Thyroid gland (tissue), 4 donors: ENCODE measurements around the gene RAB40C. TPM values are rescaled to one million over a fixed set of nuclear protein-coding genes. Genes with fewer than 3 reads are reported as not detected.

Source experiments
- DNase-seq, 2 donors: peaks; one replicate each; pipeline ENCODE4 v3.0.0-alpha.2; 2019
- H3K27ac ChIP-seq, 3 donors: fragments of 200-600 bp; sonication (generic); 1 replicate in 2 of 3; 2 replicates in 1 of 3; pipeline ENCODE4 v1.5.1; 2016 to 2019; ENCODE audit warnings: mild to moderate bottlenecking in 1 of 3, moderate library complexity in 1 of 3
- H3K27me3 ChIP-seq: fragments of 200-600 bp; sonication (generic); one replicate; pipeline ENCODE4 v1.5.1; 2019
- H3K36me3 ChIP-seq, 2 donors: fragments of 200-600 bp; sonication (generic); one replicate each; pipeline ENCODE4 v1.5.1; 2016 to 2019
- H3K4me1 ChIP-seq, 2 donors: fragments of 200-600 bp; sonication (generic); one replicate each; pipeline ENCODE4 v1.5.1; 2017 to 2019
- H3K4me3 ChIP-seq, 3 donors: fragments of 200-600 bp; sonication (generic); replicated peaks in 1 of 3; 1 replicate in 2 of 3; 2 replicates in 1 of 3; pipeline ENCODE4 v1.5.1; 2016; ENCODE audit warnings: mild to moderate bottlenecking in 1 of 3
- H3K9me3 ChIP-seq: fragments of 200-600 bp; sonication (generic); one replicate; pipeline ENCODE4 v1.5.1; 2017
- POLR2A ChIP-seq, 2 donors: fragments of 450-650 bp; IDR thresholded peaks; one replicate each; pipeline ENCODE4 v1.6.1; 2017; ENCODE audit warnings: antibody characterized with exemption in 2 of 2, mild to moderate bottlenecking in 2 of 2, moderate library complexity in 1 of 2
- WGBS, 2 donors: methylation state at CpG; one replicate each; pipeline ENCODE4 v1.1.5; 2017; 5-methylcytosine and 5-hydroxymethylcytosine counted together
- intact Hi-C: fragments of 100-400 bp; cut with DNase I; formaldehyde crosslinking; loops from one replicate; pipeline ENCODE4 v1.15.1; 2023
- total RNA-seq, 4 donors: library from RNA; depleted of rRNA; stranded (reverse); fragments of >200 nt; gene quantifications; one replicate each; pipeline ENCODE4 v1.2.3, GENCODE V29; 2016
- TF ChIP-seq, protein P1 (sequence below), 6 experiments: fragments of 200-600 bp in 3 of 6; fragments of 450-650 bp in 3 of 6; sonication (generic) in 3 of 6; IDR thresholded peaks; one replicate each; pipeline ENCODE4 v1.5.1; 2016 to 2019; ENCODE audit warnings: antibody characterized with exemption in 6 of 6, mild to moderate bottlenecking in 2 of 6, inconsistent platforms in 1 of 6, moderate library complexity in 1 of 6

The RAB40C gene
- total RNA-seq, 4 donors from 2014 or later, result 17.7 to 24.4 (median 18.4) TPM

DNA sequence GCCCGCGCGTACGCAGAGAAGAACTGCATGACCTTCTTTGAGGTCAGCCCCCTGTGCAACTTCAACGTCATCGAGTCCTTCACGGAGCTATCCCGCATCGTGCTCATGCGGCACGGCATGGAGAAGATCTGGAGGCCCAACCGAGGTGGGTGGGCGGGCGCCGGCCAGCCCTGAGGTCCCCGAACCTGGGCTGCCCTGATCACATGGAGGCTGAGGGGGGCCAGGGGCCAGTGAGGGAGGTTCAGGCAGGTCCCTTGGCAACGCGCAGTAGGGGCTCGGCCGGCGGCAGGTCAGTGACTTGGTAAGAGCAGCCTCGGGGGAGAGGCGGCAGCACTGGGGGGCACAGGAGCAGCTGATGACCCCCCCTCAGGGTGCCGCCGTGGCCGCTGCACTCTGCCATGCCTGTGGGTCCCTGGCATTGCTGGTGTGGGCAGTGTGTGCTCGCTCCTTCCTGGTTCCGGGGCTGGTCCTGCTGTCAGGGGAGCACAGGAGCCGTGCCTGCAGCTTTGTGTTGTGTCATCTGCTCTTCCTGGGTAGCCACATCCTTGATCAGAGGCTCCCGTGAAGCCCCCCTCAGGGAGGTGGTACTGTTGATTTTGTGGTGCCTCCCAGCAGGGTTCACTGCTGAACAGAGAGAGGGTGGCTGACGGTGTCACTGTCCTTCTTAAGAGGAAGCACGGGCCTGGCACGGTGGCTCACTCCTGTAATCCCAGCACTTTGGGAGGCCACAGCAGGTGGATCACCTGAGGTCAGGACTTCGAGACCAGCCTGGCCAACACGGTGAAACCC is 36.3 kb downstream of the RAB40C start:
- Histone ChIP-seq H3K27me3 (no peaks in the 10 kb centered on the region), H3K36me3 (peaks cover 5 to 7% of the 10 kb centered on the region in 2 donors), H3K4me3 (no peak overlapping the region), H3K27ac (no peak overlapping the region), H3K4me1 (peaks cover 5 to 19% of the 10 kb centered on the region in 2 donors), H3K9me3 (no peaks in the 10 kb centered on the region)
- WGBS, 2 donors, result 93 to 96% methylated on average over 22 to 26 of the region's 35 CpGs
- TF ChIP-seq POLR2A (IDR thresholded peaks at IDR 0.05), result no peak
- TF ChIP-seq, protein P1, sequence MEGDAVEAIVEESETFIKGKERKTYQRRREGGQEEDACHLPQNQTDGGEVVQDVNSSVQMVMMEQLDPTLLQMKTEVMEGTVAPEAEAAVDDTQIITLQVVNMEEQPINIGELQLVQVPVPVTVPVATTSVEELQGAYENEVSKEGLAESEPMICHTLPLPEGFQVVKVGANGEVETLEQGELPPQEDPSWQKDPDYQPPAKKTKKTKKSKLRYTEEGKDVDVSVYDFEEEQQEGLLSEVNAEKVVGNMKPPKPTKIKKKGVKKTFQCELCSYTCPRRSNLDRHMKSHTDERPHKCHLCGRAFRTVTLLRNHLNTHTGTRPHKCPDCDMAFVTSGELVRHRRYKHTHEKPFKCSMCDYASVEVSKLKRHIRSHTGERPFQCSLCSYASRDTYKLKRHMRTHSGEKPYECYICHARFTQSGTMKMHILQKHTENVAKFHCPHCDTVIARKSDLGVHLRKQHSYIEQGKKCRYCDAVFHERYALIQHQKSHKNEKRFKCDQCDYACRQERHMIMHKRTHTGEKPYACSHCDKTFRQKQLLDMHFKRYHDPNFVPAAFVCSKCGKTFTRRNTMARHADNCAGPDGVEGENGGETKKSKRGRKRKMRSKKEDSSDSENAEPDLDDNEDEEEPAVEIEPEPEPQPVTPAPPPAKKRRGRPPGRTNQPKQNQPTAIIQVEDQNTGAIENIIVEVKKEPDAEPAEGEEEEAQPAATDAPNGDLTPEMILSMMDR (IDR thresholded peaks at IDR 0.05), result no peak
- intact Hi-C loops, result no loop called here
- DNase-seq, result no peak

GRCh38 chr16:626787-627453 is 37.1 kb downstream of the RAB40C start:
- intact Hi-C loops, result no loop called here
- TF ChIP-seq POLR2A (IDR thresholded peaks at IDR 0.05), result no peak
- TF ChIP-seq, protein P1 (IDR thresholded peaks at IDR 0.05), result no peak
- H3K27me3 ChIP-seq, result no peaks in the 10 kb centered on the region
- H3K4me1 ChIP-seq, result peaks cover 7 to 16% of the 10 kb centered on the region in 2 donors
- peaks cover 5 to 7% of the 10 kb centered on the region in 2 donors for H3K36me3 ChIP-seq
- 92 to 94% methylated on average over 22 to 25 of the region's 29 CpGs for WGBS, 2 donors
- H3K9me3 ChIP-seq, result no peaks in the 10 kb centered on the region
- no peak for DNase-seq
- H3K4me3 ChIP-seq, result no peak overlapping the region
- H3K27ac ChIP-seq, result no peak overlapping the region

GRCh38 chr16:627454-628239 is 37.8 kb downstream of the RAB40C start:
- Histone ChIP-seq H3K27me3 (no peaks in the 10 kb centered on the region), H3K4me3 (no peak overlapping the region), H3K36me3 (peaks cover 5 to 7% of the 10 kb centered on the region in 2 donors), H3K27ac (no peak overlapping the region), H3K4me1 (peaks cover 7 to 14% of the 10 kb centered on the region in 2 donors), H3K9me3 (no peaks in the 10 kb centered on the region)
- 75 to 84% methylated on average over 13 to 36 of the region's 50 CpGs for WGBS, 2 donors
- TF ChIP-seq, protein P1 (IDR thresholded peaks at IDR 0.05), result no peak
- TF ChIP-seq POLR2A (IDR thresholded peaks at IDR 0.05), result no peak
- DNase-seq, result peak; percentile 70 to 79
- intact Hi-C loops, result no loop called here

DNA sequence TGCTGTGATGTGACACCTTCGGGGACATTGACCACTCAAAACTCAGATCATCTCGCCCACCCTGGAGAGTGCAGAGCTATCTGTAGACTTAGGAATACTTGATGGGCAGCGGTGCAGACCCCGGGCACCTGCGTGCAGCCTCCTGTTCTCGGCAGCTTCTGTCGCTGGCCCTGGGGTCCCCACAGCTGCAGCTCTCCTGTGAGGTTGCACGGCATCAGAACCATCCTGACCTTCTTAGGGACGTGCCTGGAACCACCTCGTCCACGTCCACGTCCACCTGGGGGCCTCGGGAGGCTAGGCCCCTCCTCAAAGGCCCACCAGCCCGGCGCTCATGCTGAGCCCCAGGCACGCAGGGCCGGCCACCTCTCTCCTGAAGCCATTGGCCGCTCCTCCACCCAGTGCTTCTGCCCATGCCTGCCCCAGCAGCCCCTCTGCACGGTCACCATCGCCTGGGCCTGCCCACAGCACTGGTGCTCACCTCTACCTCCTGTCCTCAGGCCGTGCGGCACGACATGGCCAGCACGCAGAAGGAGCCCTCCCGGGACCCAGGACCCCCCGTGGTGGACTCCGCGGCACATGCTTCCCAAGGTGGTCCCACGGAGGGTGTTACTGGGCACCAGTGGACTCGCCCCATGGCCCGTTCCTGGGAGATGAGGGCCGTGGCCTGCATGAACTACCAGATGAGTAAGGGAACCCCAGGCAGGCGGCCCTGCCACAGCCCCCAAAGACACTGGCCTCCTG is 38.6 kb downstream of the RAB40C start:
- Histone ChIP-seq H3K27me3 (no peaks in the 10 kb centered on the region), H3K27ac (no peak overlapping the region), H3K4me3 (no peak overlapping the region), H3K36me3 (peaks cover 7 to 10% of the 10 kb centered on the region in 2 donors), H3K4me1 (peaks cover 7 to 14% of the 10 kb centered on the region in 2 donors), H3K9me3 (no peaks in the 10 kb centered on the region)
- no peak for DNase-seq
- intact Hi-C loops, result no loop called here
- no peak for TF ChIP-seq POLR2A (IDR thresholded peaks at IDR 0.05)
- TF ChIP-seq, protein P1 (IDR thresholded peaks at IDR 0.05), result no peak
- 97% methylated on average over 18 to 22 of the region's 33 CpGs for WGBS, 2 donors
